Nephron (organoid): Measurements from ENCODE around the gene ARHGDIB.

Experiments
- H3K27ac Mint-ChIP-seq, 3 experiments: 2 replicates each; pipeline ENCODE4 v1.8.0; 2020; ENCODE audit warnings: mixed read lengths in 3 of 3, mild to moderate bottlenecking in 2 of 3, moderate library complexity in 1 of 3
- H3K27me3 Mint-ChIP-seq: 2 replicates; pipeline ENCODE4 v1.8.0; 2021; ENCODE audit warnings: low read depth, mild to moderate bottlenecking, moderate library complexity, mixed read lengths
- H3K36me3 Mint-ChIP-seq: 2 replicates; pipeline ENCODE4 v1.8.0; 2020; ENCODE audit warnings: low read depth, mixed read lengths
- H3K4me1 Mint-ChIP-seq: 2 replicates; pipeline ENCODE4 v1.8.0; 2020; ENCODE audit warnings: mixed read lengths
- H3K4me3 Mint-ChIP-seq, 3 experiments: 2 replicates each; pipeline ENCODE4 v1.8.0; 2020; ENCODE audit warnings: mild to moderate bottlenecking in 3 of 3, mixed read lengths in 3 of 3, moderate library complexity in 2 of 3
- H3K9me3 Mint-ChIP-seq: 2 replicates; pipeline ENCODE4 v1.8.0; 2020; ENCODE audit warnings: mixed read lengths
- CTCF ChIP-seq, 3 experiments: fragments of 200-600 bp; sonication (generic); IDR thresholded peaks; one replicate each; pipeline ENCODE4 v1.5.0; 2021; ENCODE audit warnings: antibody characterized with exemption in 3 of 3; ENCODE audit not compliant: unreplicated experiment in 3 of 3

Gene ARHGDIB

GRCh38 chr12:14910090-14910915 is 51.1 kb downstream of the ARHGDIB start:
- Mint-ChIP-seq H3K27me3 (no peaks in the 10 kb centered on the region), H3K4me3 (no peak overlapping the region), H3K27ac (no peak overlapping the region), H3K9me3 (peaks cover 4% of the 10 kb centered on the region), H3K4me1 (peaks cover 23% of the 10 kb centered on the region), H3K36me3 (no peaks in the 10 kb centered on the region)
- no peak for TF ChIP-seq CTCF (IDR thresholded peaks at IDR 0.05; ENCODE audit: unreplicated experiment in 3 of 3)

DNA sequence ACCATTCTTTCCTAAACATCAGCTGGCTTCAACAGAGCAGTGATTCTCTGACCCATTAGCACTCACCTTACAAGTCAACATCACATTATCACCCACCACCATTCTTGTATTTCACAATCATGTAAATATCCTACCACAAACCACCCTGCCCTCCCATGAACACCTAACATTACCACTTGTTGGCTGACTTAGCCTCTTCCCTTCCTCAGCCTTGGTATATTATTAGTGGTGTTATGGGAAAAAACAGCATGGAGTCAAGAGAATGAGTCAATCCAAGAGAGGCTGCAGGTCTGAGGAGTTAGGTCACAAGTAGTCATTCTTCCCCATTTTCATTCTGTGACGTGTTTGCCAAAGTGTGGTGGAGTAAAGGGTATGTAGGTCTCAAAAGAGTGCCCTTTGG is 53.4 kb downstream of the ARHGDIB start:
- TF ChIP-seq CTCF (IDR thresholded peaks at IDR 0.05; ENCODE audit: unreplicated experiment in 3 of 3), result no peak
- Mint-ChIP-seq H3K36me3 (no peaks in the 10 kb centered on the region), H3K4me3 (no peak overlapping the region), H3K9me3 (peaks cover 4% of the 10 kb centered on the region), H3K27ac (no peak overlapping the region), H3K27me3 (no peaks in the 10 kb centered on the region), H3K4me1 (peaks cover 17% of the 10 kb centered on the region)

- TF ChIP-seq CTCF (IDR thresholded peaks at IDR 0.05; ENCODE audit: unreplicated experiment in 3 of 3), result no peak
- no peak overlapping the region for H3K4me3 Mint-ChIP-seq
- H3K4me1 Mint-ChIP-seq, result peaks cover 25% of the 10 kb centered on the region
- peaks cover 4% of the 10 kb centered on the region for H3K9me3 Mint-ChIP-seq
- no peaks in the 10 kb centered on the region for H3K27me3 Mint-ChIP-seq
- peak overlapping the region in 1 of 3 experiments; percentile 52 for H3K27ac Mint-ChIP-seq
- no peaks in the 10 kb centered on the region for H3K36me3 Mint-ChIP-seq
These were observed 55.3 kb downstream of the ARHGDIB start for GRCh38 chr12:14906114-14906513.

DNA sequence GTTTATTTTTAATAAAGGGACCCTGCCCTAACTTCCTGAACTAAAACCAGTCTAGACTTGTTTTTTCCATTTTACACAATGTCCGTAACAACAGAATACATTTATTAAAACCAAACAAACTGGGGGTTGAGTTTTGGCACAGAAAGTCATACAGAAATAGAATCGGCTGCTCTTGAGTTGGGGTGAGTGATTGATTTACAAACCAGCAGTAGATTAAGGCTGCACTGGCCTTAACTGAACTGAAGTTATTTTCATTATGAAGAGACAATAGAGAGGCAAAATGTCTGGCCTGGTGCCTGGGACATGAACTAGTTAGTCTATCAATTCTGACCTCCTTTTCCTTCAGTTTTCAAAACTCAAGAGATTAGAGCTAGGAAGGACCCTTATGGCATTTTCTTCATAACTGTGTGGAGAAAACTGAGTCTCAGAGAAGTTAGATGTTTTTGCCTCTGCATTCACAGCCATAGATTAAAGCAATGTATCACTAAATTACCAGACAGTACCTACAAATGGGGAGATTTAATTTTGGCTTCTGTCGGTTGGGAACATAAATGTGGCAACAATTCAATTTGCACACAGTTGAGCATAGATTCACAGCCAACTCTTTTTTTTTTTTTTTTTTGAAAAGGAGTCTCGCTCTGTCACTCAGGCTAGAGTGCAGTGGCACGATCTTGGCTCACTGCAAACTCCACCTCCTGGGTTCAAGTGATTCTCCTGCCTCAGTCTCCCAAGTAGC is 56.0 kb downstream of the ARHGDIB start:
- no peak overlapping the region for H3K4me3 Mint-ChIP-seq
- H3K27me3 Mint-ChIP-seq, result no peaks in the 10 kb centered on the region
- H3K4me1 Mint-ChIP-seq, result peaks cover 27% of the 10 kb centered on the region
- peaks cover 4% of the 10 kb centered on the region for H3K9me3 Mint-ChIP-seq
- no peaks in the 10 kb centered on the region for H3K36me3 Mint-ChIP-seq
- no peak for TF ChIP-seq CTCF (IDR thresholded peaks at IDR 0.05; ENCODE audit: unreplicated experiment in 3 of 3)
- peak overlapping the region; percentile 64 to 78 (median 74) for H3K27ac Mint-ChIP-seq

DNA sequence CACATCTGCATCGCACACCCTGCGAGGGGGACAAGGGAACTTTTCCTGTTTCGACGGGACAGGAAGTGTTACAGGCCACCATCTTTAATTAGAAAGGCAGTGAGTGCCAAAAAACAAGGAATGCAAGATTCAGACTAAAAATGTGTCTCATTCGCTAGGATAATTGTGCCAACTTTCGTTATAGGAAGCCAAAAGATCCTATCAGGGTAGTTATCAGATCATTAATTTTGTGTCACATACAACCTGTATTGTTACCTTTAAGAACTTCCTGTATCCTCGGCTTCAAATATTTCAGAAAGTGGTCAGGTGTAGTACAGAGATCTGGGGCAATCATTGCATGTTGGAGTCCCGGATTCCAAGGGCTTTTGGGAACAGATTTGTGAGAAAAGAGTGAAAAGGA is 56.5 kb downstream of the ARHGDIB start:
- Mint-ChIP-seq H3K27ac (peak overlapping the region; percentile 64 to 78 (median 74)), H3K9me3 (peaks cover 4% of the 10 kb centered on the region), H3K4me1 (peaks cover 32% of the 10 kb centered on the region), H3K27me3 (no peaks in the 10 kb centered on the region), H3K36me3 (no peaks in the 10 kb centered on the region), H3K4me3 (no peak overlapping the region)
- TF ChIP-seq CTCF (IDR thresholded peaks at IDR 0.05; ENCODE audit: unreplicated experiment in 3 of 3), result no peak
